Nephron progenitor cell (in vitro differentiated cells): Measurements from ENCODE around the gene IRAG1.

Experiments used
- DNase-seq: peaks from one replicate; pipeline ENCODE4 v3.0.0; 2021
- H3K27ac Mint-ChIP-seq: 2 replicates; pipeline ENCODE4 v1.8.0; 2021; ENCODE audit warnings: mild to moderate bottlenecking, moderate library complexity, mixed read lengths
- H3K27me3 Mint-ChIP-seq: 2 replicates; pipeline ENCODE4 v1.8.0; 2021; ENCODE audit warnings: mild to moderate bottlenecking, low read depth, mixed read lengths; ENCODE audit not compliant: poor library complexity
- H3K36me3 Mint-ChIP-seq: 2 replicates; pipeline ENCODE4 v1.8.0; 2021; ENCODE audit warnings: low read depth, mixed read lengths
- H3K4me1 Mint-ChIP-seq: 2 replicates; pipeline ENCODE4 v1.8.0; 2021; ENCODE audit warnings: mixed read lengths
- H3K4me3 Mint-ChIP-seq: 2 replicates; pipeline ENCODE4 v1.8.0; 2021; ENCODE audit warnings: mild to moderate bottlenecking, moderate library complexity, mixed read lengths
- H3K9me3 Mint-ChIP-seq: 2 replicates; pipeline ENCODE4 v1.8.0; 2021; ENCODE audit warnings: mild to moderate bottlenecking, moderate library complexity, mixed read lengths
- CTCF ChIP-seq: fragments of 200-600 bp; sonication (generic); IDR thresholded peaks from 2 replicates; pipeline ENCODE4 v1.5.0; 2021; ENCODE audit warnings: antibody characterized with exemption

Gene IRAG1

GRCh38 chr11:10676919-10677318 is 16.6 kb downstream of the IRAG1 start:
- no peak overlapping the region for H3K4me3 Mint-ChIP-seq
- peaks cover 13% of the 10 kb centered on the region for H3K27me3 Mint-ChIP-seq
- peaks cover 36% of the 10 kb centered on the region for H3K4me1 Mint-ChIP-seq
- no peak overlapping the region for H3K27ac Mint-ChIP-seq
- no peak for TF ChIP-seq CTCF
- no peak for DNase-seq
- no peaks in the 10 kb centered on the region for H3K36me3 Mint-ChIP-seq
- H3K9me3 Mint-ChIP-seq = no peaks in the 10 kb centered on the region

GRCh38 chr11:10674911-10675440 is 18.6 kb downstream of the IRAG1 start:
- no peaks in the 10 kb centered on the region for H3K36me3 Mint-ChIP-seq
- peaks cover 47% of the 10 kb centered on the region for H3K4me1 Mint-ChIP-seq
- no peak for DNase-seq
- H3K4me3 Mint-ChIP-seq = no peak overlapping the region
- no peaks in the 10 kb centered on the region for H3K9me3 Mint-ChIP-seq
- peaks cover 13% of the 10 kb centered on the region for H3K27me3 Mint-ChIP-seq
- H3K27ac Mint-ChIP-seq = peak overlapping the region; percentile 60
- no peak for TF ChIP-seq CTCF

- Mint-ChIP-seq H3K4me3 (no peak overlapping the region), H3K27me3 (peaks cover 13% of the 10 kb centered on the region)
Measured at GRCh38 chr11:10674440-10674855, 19.1 kb downstream of the IRAG1 start.

GRCh38 chr11:10673501-10674062 is 20.0 kb downstream of the IRAG1 start:
- no peak overlapping the region for H3K27ac Mint-ChIP-seq
- no peaks in the 10 kb centered on the region for H3K36me3 Mint-ChIP-seq
- H3K4me3 Mint-ChIP-seq = no peak overlapping the region
- H3K27me3 Mint-ChIP-seq = peaks cover 8% of the 10 kb centered on the region
- H3K4me1 Mint-ChIP-seq = peaks cover 56% of the 10 kb centered on the region
- TF ChIP-seq CTCF = no peak
- no peaks in the 10 kb centered on the region for H3K9me3 Mint-ChIP-seq
- no peak for DNase-seq

More at GRCh38 chr11:10674440-10674855, 19.1 kb downstream of the IRAG1 start:
- Mint-ChIP-seq H3K27ac (peak overlapping the region; percentile 67), H3K36me3 (no peaks in the 10 kb centered on the region), H3K4me1 (peaks cover 52% of the 10 kb centered on the region), H3K9me3 (no peaks in the 10 kb centered on the region)
- no peak for DNase-seq
- no peak for TF ChIP-seq CTCF

- H3K4me3 Mint-ChIP-seq = peak overlapping the region; percentile 33
- TF ChIP-seq CTCF = no peak
- H3K27ac Mint-ChIP-seq = peak overlapping the region; percentile 30
- no peaks in the 10 kb centered on the region for H3K36me3 Mint-ChIP-seq
- peaks cover 3% of the 10 kb centered on the region for H3K27me3 Mint-ChIP-seq
- H3K4me1 Mint-ChIP-seq = peaks cover 76% of the 10 kb centered on the region
- no peaks in the 10 kb centered on the region for H3K9me3 Mint-ChIP-seq
- DNase-seq = no peak
Measured at GRCh38 chr11:10670099-10670498, 23.5 kb downstream of the IRAG1 start.
